GM12875 (cell line): Measurements from ENCODE around the gene ST3GAL5.

Experiments used
- H3K4me3 ChIP-seq: one replicate; pipeline ENCODE4 v1.5.1; 2011; ENCODE audit warnings: low read depth, low read length, control low read depth
- TF ChIP-seq, protein P1 (sequence below): IDR thresholded peaks from 2 replicates; pipeline ENCODE4 v1.5.1; 2011; ENCODE audit warnings: low read depth, mild to moderate bottlenecking, control low read depth, inconsistent platforms, low read length, moderate library complexity, borderline replicate concordance; ENCODE audit not compliant: insufficient read depth

Gene ST3GAL5

DNA sequence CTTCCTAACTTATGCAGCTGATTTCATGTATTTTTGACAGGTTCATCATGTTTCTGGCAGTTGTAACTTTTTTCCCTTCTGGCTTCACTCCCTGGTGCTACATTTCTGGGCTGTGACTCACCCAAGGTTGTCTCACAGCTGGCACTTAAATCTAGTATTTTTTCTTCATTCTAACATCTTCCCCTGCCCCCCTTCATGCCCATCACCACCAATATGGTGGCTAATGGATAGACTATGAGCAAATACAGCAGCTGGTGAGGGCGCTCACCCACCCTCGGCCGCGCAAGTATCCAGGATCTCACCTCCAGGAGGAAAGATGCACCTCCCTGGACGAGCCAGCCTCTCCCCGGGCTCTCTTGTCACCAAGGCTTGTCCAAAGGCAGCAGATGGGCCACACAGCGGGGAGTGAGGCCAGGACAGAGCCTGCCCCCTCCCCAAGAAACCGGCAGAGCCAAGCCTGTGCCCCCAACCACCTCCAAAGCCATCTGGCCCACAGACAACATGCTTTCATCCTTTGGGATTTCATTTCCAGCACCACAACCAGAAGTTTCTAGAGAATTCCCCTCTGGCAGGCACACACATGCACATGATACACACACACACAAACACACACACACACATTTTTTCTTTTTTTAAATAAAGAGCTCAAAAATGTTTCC, 95.9 kb downstream of the ST3GAL5 start:
- no peak overlapping the region for H3K4me3 ChIP-seq
- TF ChIP-seq, protein P1, sequence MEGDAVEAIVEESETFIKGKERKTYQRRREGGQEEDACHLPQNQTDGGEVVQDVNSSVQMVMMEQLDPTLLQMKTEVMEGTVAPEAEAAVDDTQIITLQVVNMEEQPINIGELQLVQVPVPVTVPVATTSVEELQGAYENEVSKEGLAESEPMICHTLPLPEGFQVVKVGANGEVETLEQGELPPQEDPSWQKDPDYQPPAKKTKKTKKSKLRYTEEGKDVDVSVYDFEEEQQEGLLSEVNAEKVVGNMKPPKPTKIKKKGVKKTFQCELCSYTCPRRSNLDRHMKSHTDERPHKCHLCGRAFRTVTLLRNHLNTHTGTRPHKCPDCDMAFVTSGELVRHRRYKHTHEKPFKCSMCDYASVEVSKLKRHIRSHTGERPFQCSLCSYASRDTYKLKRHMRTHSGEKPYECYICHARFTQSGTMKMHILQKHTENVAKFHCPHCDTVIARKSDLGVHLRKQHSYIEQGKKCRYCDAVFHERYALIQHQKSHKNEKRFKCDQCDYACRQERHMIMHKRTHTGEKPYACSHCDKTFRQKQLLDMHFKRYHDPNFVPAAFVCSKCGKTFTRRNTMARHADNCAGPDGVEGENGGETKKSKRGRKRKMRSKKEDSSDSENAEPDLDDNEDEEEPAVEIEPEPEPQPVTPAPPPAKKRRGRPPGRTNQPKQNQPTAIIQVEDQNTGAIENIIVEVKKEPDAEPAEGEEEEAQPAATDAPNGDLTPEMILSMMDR: no peak

DNA sequence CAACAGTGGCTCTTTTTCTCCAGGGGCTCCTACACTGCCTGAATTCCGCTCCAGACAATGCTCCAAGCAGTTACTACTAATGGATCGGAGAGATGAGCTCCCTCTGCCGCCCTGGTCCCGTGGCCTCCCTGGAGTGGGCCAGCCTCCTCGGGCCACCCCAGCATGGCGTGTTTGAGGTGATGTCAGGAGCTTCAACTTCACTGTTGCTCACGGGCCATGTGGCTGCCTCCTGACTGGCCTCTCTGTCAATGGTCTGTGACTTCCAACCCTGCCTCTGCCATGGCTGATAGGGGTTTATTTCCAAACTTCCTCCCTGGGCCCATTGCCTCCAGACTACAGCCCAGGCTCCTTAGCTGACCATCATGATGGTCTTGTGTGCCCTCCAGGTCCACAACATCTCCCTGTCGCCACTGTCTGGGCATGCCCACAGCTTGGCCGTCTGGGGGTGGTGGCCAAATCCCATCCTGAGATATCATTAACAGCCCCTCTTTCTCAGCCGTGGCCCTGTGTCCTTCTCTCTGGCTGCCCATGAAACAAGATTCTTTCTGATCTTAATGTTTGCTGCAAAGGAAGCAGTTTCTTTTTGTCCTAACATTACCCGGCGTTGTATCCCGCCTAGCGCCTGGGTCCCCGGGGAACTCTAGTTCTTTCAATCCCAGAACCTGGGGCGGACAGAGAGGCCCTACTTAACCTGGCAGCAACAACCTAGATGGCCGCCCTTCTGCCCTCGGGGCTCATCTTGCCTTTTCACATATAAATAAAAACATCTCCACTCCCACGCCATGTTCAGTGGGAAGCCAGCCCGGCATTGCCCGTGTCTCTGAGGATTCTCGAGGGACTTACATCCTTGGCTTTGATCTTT, 96.9 kb downstream of the ST3GAL5 start:
- H3K4me3 ChIP-seq: no peak overlapping the region
- TF ChIP-seq, protein P1: no peak

DNA sequence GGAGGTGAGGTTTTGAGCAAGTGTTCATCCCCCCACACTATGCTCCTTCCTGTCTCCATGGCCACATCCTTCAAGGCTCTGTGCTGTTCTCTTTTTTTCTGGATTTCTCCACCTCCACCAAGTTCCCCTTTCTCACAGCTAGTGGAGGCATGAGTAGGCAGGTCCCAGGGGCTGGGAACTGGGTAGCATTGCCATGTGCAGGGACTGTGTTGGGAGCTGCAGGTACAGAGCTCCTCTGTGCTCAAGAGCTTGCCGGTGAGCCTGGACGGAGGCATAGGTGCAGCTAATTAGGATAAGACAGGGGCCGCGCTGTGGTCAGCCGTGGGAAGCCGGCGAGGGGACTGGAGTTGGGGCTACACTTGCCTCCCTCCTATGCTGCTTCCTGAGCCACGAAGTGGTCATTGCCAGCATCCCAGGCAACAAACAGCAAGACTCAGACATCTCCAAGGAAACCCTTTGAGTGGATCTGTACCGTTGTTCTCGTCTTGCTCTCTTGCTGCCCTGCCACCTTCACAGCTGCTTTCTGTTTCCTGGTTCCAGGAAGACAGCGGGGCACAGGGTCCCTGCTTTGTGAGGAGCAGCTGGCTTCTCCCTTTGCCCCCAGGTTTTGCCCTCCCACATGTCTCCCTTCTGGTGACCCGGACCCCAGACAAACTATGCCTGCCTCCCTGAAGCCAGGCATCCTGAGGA, 98.1 kb downstream of the ST3GAL5 start:
- TF ChIP-seq, protein P1: no peak
- H3K4me3 ChIP-seq: no peak overlapping the region

DNA sequence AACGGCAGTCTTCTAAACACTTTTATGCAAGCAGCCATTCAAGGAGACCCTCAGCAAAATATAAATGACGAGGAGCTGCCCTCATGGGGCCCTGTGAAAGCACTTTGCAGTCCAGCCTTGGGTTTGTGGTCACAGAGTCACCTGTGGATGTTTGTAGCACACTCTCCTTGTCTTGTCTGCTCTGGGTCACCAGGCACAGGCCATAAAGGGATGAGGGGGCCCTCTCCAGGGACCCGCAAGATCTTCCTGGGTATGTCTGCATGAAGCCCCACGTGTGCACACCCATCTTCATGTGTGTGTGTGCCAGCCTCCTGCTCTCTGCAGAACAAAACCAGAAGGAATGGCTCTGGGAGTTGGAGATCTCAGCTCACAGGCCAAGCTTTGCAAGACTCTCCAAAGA, 98.8 kb downstream of the ST3GAL5 start:
- TF ChIP-seq, protein P1: no peak
- H3K4me3 ChIP-seq: no peak overlapping the region

DNA sequence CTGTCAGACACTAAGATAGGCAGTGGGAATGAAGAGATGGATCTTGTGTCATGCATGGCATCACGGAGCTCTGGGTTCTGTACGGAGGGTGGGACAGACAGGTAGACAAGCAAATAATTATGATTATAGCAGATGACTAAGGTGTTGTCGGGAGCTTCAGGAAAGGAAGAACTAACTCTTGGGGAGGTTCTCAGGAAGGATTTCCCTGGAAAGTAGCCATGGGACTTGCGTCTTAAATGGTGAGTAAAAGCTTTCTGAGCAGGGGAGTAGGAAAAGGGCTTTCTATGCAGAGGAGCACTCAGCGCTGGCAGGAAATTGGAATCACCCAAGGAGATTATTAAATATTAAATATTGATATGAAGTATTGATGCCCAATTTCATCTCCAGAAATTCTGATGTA, 99.5 kb downstream of the ST3GAL5 start:
- no peak overlapping the region for H3K4me3 ChIP-seq
- TF ChIP-seq, protein P1: no peak

DNA sequence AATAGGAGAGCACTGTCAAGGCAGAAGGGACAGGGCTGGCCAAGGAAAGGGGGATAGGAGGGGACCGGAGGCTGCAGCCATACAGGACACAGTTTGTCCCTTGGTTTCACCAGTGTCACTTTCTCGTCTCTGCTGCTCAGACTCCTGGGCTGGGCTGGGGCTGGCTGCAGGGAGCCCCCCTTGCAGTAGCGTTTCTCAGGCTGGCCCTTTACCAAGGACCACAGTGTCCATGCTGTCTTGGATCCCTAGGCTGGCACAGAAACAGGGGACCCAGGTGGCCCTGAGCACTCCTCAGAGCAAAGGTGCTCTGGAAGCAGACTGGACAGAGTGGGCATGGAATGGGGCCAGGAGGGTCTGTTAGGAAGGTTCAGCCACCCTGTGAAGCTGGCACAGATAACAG, 100.2 kb downstream of the ST3GAL5 start:
- no peak overlapping the region for H3K4me3 ChIP-seq
- TF ChIP-seq, protein P1: no peak
